AG04450 (cell line): ENCODE data around the gene CACNA1G. TPM values are rescaled to one million over a fixed set of nuclear protein-coding genes. Genes with fewer than 3 reads are reported as not detected.
A peak's percentile ranks its signal among the peaks of the same experiment; 100 is the strongest.

Experiments used
- CTCF ChIA-PET: fragments of 300-600, 350-600 bp; formaldehyde crosslinking; extraction: SDS; loops from one replicate; lab custom pipeline; 2022; ENCODE audit warnings: antibody characterized with exemption, inconsistent platforms; lab: Charles Lee
- POLR2A ChIA-PET: fragments of 350-600 bp; formaldehyde crosslinking; extraction: SDS; loops from one replicate; lab custom pipeline; 2021; ENCODE audit warnings: antibody characterized with exemption, inconsistent platforms; lab: Yijun Ruan, JAX
- DNase-seq: peaks from one replicate; pipeline ENCODE4 v3.0.0-alpha.2; 2011; ENCODE audit warnings: low read depth, low spot score
- H3K27ac ChIP-seq: one replicate; pipeline ENCODE4 v1.5.1; 2012; ENCODE audit warnings: low read depth, low read length, control low read depth
- H3K27me3 ChIP-seq: one replicate; pipeline ENCODE4 v1.6.0; 2012; ENCODE audit warnings: low read length; ENCODE audit not compliant: control insufficient read depth, insufficient read depth
- H3K4me3 ChIP-seq: 2 replicates; pipeline ENCODE4 v1.5.1; 2011; ENCODE audit warnings: mild to moderate bottlenecking, low read depth, low read length, control low read depth
- H3K9me3 ChIP-seq: 2 replicates; pipeline ENCODE4 v1.5.1; 2012; ENCODE audit warnings: low read length; ENCODE audit not compliant: control insufficient read depth, insufficient read depth
- CTCF ChIP-seq: IDR thresholded peaks from 2 replicates; pipeline ENCODE4 v1.5.1; 2011; ENCODE audit warnings: low read depth, low read length, control low read depth, inconsistent platforms
- polyA plus RNA-seq: library from polyadenylated mRNA; depleted of rRNA; stranded (reverse); fragments of >200 nt; gene quantifications from 2 replicates; pipeline ENCODE4 v1.2.3, GENCODE V29; 2011

CACNA1G gene
- polyA plus RNA-seq, 1 experiment, result 0.05 TPM

- ChIA-PET POLR2A (interaction anchor here (0.6 to 2.4 kb wide), 13 partner anchors 12 to 135 kb away, joined by 3 to 29 read pairs (median 4); partner anchors contain the start of genes ANKRD40 and CACNA1G), CTCF (interaction anchor here (0.8 to 6.9 kb wide), 8 partner anchors 9 to 88 kb away, joined by 3 to 49 read pairs (median 4); no protein-coding TSS in a partner anchor)
- Histone ChIP-seq H3K27ac (peak overlapping the region; percentile 92), H3K27me3 (no peaks in the 10 kb centered on the region), H3K4me3 (0 out of 2 replicates have a peak overlapping the region, but pooled peaks have one; percentile 13), H3K9me3 (no peaks in the 10 kb centered on the region)
- no peak for TF ChIP-seq CTCF
- DNase-seq, result peak; percentile 89
Measured at GRCh38 chr17:50638966-50639713, 78.6 kb downstream of the CACNA1G start.

- Histone ChIP-seq H3K27ac (peak overlapping the region; percentile 31), H3K9me3 (no peaks in the 10 kb centered on the region), H3K4me3 (no peak overlapping the region), H3K27me3 (no peaks in the 10 kb centered on the region)
- DNase-seq, result no peak
- TF ChIP-seq CTCF, result no peak
- CTCF ChIA-PET, result interaction anchor here (0.5 to 6.9 kb wide), 8 partner anchors 10 to 276 kb away, joined by 3 to 49 read pairs (median 5); no protein-coding TSS in a partner anchor
- POLR2A ChIA-PET, result interaction anchor here (0.8 to 2.4 kb wide), 2 partner anchors 20 to 21 kb away, joined by 3 to 29 read pairs; no protein-coding TSS in a partner anchor
Measured at GRCh38 chr17:50640686-50641351, 80.3 kb downstream of the CACNA1G start.

- Histone ChIP-seq H3K27ac (no peak overlapping the region), H3K27me3 (no peaks in the 10 kb centered on the region), H3K4me3 (no peak overlapping the region), H3K9me3 (no peaks in the 10 kb centered on the region)
- no peak for DNase-seq
- no peak for TF ChIP-seq CTCF
- ChIA-PET CTCF (interaction anchor here (0.5 to 6.9 kb wide), 5 partner anchors 9 to 277 kb away, joined by 3 to 49 read pairs (median 3); no protein-coding TSS in a partner anchor), POLR2A (interaction anchor here (0.8 kb wide), 1 partner anchor 21 kb away, joined by 3 read pairs; no protein-coding TSS in a partner anchor)
Measured at GRCh38 chr17:50641357-50641756, 80.8 kb downstream of the CACNA1G start.

GRCh38 chr17:50642071-50642721, 81.7 kb downstream of the CACNA1G start:
- ChIA-PET CTCF (interaction anchor here (1.5 to 6.9 kb wide), 2 partner anchors 16 to 53 kb away, joined by 5 to 49 read pairs; no protein-coding TSS in a partner anchor), POLR2A (no interaction called here)
- no peak for DNase-seq
- no peaks in the 10 kb centered on the region for H3K9me3 ChIP-seq
- H3K27me3 ChIP-seq, result no peaks in the 10 kb centered on the region
- no peak overlapping the region for H3K4me3 ChIP-seq
- TF ChIP-seq CTCF, result no peak
- H3K27ac ChIP-seq, result no peak overlapping the region
